Measurements from ENCODE around the gene GAL3ST1.

Gene GAL3ST1

GRCh38 chr22:30531651-30532608 is 42.5 kb downstream of the GAL3ST1 start:
- no peak for FAIRE-seq

GRCh38 chr22:30526656-30527055 is 47.8 kb downstream of the GAL3ST1 start:
- FAIRE-seq, result no peak

GRCh38 chr22:30523646-30524489 is 50.6 kb downstream of the GAL3ST1 start:
- FAIRE-seq, result no peak

- no peak for FAIRE-seq
Observed at GRCh38 chr22:30521368-30522156, 52.9 kb downstream of the GAL3ST1 start.

GRCh38 chr22:30519842-30520425 is 54.5 kb downstream of the GAL3ST1 start:
- FAIRE-seq, result no peak

GRCh38 chr22:30516731-30517130 is 57.7 kb downstream of the GAL3ST1 start:
- no peak for FAIRE-seq

- FAIRE-seq, result no peak
Observed at GRCh38 chr22:30516273-30516672, 58.2 kb downstream of the GAL3ST1 start.

- FAIRE-seq, result no peak
Observed at GRCh38 chr22:30514252-30514651, 60.2 kb downstream of the GAL3ST1 start.

- no peak for FAIRE-seq
Observed at GRCh38 chr22:30513462-30513861, 61.0 kb downstream of the GAL3ST1 start.

GRCh38 chr22:30511911-30512310 is 62.6 kb downstream of the GAL3ST1 start:
- FAIRE-seq, result no peak

GRCh38 chr22:30511109-30511508 is 63.4 kb downstream of the GAL3ST1 start:
- FAIRE-seq, result no peak

GRCh38 chr22:30508216-30508615 is 66.2 kb downstream of the GAL3ST1 start:
- no peak for FAIRE-seq

GRCh38 chr22:30507670-30508069 is 66.8 kb downstream of the GAL3ST1 start:
- FAIRE-seq, result no peak

GRCh38 chr22:30506507-30506968 is 67.9 kb downstream of the GAL3ST1 start:
- FAIRE-seq, result no peak

Data from endometrium (tissue), 2 donors.